CD4-positive, alpha-beta T cell treated with Interleukin-15 for 4 hours (primary cell): ENCODE results near the gene FOXL3.

ENCODE experiments used
- DNase-seq: peaks from one replicate; pipeline ENCODE4 v3.0.0-alpha.2; 2020; ENCODE audit warnings: low spot score

FOXL3 gene

GRCh38 chr7:266851-267840 lies 22.8 kb upstream of the FOXL3 start:
- no peak for DNase-seq

DNA sequence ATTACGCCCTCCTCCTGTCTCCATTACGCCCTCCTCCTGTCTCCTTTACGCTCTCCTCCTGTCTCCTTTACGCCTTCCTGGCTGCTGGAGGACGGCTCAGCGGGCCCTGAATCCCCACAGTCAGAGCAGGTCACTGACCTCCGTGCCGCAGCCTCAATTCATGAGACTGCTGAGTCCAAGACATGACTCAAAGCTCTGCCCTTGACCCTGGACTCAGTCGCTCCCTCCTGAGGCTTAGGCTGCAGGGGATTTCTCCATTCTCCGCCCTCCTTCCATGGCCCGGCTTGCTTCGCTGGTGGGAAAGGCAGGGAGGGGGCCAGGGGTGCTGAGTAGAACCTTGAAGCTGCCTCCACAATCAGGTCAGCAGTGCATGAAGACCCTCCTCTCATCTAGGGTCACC lies 21.0 kb upstream of the FOXL3 start:
- no peak for DNase-seq

- DNase-seq = no peak
Measured at GRCh38 chr7:269721-270120, 20.2 kb upstream of the FOXL3 start.

- no peak for DNase-seq
Measured at GRCh38 chr7:270351-270983, 19.5 kb upstream of the FOXL3 start.

- DNase-seq = no peak
Measured at GRCh38 chr7:271266-272107, 18.5 kb upstream of the FOXL3 start.

- no peak for DNase-seq
Measured at GRCh38 chr7:272108-272615, 17.8 kb upstream of the FOXL3 start.

DNA sequence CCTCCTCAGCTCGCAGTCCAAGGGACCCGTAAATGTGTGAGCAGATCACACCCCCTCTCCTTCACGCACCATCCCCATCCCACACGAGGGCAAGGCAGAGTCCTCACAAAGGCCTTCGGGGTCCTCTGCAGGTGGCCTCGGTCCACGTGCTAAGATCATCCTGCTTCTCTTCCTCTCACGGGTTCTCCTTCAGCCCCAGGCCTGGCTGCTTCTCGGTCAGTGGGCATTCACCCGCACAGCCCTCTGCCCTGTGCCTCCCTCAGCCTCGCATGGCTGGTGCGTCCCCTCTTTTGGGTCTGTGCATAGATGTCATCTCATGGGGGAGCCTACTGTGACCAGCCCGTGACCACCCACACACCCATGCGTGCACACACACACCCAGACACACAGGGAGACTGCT lies 17.3 kb upstream of the FOXL3 start:
- DNase-seq = no peak

DNA sequence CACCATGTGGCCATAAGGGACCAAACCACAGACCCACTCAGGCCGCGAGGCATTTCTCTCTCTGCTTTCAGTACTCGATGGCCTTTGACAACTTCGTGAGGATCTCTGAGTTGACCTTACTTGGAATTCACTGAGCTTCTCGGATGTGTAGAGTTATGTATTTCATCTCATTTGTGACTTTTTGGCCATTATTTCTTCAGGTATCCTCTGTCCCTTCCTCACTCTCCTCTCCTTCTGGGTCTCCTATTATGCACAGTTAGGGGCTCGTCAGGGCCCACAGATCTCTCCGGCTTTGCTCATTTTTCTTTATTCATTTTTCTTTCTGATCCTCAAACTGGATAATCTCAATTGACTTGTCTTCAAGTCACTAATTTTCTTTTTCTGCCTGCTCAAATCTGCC lies 16.6 kb upstream of the FOXL3 start:
- DNase-seq = no peak

DNA sequence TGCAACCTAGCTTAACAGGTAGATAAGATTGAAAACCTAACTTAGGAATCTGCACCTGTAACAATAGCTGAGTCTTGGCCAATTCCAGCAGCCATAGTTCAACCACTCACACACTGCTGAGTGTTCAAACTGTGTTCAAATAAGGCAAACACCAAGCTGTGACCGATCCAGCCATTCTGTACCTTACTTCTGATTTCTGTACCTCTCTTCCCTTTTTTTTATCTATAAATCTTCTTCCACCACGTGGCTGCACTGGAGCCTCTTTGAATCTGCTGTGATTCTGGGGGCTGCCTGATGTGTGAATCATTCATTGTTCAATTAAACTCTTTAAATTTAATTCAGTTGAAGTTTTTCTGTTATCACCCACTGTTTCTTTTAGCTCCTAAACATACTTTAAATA lies 15.7 kb upstream of the FOXL3 start:
- DNase-seq = no peak

DNA sequence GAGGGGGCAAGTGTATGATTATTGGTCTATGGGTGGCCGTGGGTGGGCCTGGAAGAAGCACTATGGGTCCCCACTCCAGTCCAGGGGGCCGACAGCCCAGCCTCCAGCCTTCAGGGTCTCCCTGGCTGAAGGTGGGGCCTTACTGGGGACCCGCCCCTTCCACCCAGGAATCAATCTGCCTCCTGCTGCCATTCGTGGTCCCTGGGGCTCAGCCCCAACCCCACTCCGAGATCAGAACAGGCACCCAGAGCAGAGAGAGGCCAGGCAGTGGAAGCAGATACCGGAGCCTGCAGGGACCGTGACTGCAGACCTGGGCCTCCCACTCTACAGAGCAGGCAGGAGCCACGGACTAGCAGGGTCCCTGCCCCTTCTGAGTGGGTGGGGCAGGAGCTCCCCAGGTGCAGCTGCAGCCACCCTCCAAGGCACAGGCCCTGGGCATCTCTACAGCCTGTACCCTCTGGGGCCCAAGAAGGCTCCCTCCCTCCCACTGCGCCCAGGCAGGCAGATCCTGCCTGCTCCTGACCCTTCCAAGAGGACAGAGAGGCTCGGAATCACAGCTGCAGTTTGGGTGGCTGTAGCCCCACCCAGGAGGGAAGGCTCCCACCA lies 13.6 kb upstream of the FOXL3 start:
- no peak for DNase-seq

DNA sequence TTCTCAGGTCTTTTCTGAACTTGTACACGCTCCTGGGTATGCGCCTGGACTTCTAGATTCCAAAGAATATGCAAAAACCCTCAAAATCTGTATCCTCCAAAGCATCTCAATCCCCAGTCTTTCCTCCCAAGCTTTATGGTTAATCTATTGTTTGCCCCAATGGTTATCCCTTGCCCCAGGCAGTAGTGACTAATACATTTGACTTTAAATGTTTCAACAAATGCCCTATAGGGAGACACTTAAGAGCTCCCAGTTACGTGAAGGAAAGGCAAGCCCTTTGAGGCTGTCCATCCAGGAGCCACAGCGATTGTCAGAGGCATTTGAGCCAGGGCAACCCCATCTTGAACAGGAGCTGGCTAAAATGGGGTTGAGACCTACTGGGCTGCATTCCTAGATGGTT lies 12.7 kb upstream of the FOXL3 start:
- DNase-seq = no peak

- DNase-seq = no peak
Measured at GRCh38 chr7:278081-278480, 11.9 kb upstream of the FOXL3 start.

DNA sequence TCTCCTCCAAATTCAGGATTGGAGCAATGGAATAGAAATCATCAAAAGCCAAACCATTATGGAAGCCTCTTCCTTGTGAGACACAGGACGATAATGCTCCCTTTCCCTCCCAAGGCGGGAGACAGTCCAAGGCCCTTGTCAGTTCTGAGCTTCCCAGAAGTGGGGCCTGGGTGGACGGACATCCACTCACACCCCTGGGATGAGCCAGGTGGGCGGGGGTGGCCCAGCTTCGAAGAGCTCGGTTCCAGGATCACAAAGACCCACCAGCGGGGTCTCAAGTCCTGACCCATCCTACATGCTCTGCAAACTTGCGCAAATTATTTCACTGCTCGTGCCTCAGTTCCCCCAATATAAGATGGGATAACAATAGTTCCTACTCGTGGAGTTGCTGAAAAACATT lies 10.1 kb upstream of the FOXL3 start:
- no peak for DNase-seq

DNA sequence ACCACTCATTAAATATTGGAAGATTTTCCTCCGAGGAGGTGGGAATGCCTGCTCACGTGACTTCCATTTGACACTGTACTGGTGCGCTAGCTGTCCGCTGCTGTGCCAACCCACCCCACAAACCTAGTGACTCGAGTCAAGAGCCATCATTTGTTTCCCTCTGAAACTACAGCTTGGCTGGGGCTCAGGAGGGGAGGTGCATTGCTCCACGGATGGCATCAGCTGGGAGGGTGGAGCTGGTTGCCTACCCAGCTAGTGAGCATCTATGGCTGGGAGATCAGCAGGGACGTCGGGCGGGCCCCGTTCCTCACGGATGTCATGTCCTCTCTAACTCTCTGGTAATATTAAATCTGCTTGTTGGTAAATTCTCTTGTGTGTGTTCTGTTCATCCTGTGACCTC lies 9.5 kb upstream of the FOXL3 start:
- DNase-seq = no peak

DNA sequence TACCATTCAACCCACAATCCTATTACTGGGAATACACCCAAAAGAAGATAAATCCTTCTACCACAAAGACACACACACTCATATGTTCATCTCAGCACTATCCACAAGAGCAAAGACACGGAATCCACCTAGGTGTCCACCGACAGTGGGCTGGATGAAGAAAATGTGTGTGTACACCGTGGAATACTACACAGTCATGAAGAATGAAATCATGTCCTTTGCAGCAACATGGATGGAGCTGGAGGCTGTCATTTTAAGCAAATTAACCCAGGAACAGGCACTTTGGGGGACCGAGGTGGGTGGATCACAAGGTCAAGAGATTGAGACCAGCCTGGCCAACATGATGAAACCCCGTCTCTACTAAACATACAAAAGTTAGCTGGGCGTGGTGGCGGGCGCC lies 8.3 kb upstream of the FOXL3 start:
- no peak for DNase-seq

DNA sequence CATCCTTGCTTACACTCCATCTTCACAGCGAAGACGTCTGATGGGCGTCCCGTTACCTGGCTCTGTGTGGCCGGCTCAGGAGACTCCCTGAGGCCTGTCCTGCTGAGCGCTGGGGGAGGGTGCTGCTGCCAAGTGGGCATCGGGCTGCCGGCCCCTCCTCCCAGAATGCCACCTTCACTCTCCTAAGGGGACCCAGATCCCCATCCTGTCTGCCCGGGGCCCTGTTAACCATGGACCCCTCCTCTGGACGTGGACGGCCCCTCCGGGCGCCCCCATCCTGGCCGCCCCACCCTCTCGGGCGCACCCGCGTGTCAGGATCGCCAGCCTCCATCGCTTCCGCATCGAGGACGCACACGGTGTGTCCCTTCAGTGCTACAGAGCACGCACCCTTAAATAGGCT lies 7.3 kb upstream of the FOXL3 start:
- no peak for DNase-seq

DNA sequence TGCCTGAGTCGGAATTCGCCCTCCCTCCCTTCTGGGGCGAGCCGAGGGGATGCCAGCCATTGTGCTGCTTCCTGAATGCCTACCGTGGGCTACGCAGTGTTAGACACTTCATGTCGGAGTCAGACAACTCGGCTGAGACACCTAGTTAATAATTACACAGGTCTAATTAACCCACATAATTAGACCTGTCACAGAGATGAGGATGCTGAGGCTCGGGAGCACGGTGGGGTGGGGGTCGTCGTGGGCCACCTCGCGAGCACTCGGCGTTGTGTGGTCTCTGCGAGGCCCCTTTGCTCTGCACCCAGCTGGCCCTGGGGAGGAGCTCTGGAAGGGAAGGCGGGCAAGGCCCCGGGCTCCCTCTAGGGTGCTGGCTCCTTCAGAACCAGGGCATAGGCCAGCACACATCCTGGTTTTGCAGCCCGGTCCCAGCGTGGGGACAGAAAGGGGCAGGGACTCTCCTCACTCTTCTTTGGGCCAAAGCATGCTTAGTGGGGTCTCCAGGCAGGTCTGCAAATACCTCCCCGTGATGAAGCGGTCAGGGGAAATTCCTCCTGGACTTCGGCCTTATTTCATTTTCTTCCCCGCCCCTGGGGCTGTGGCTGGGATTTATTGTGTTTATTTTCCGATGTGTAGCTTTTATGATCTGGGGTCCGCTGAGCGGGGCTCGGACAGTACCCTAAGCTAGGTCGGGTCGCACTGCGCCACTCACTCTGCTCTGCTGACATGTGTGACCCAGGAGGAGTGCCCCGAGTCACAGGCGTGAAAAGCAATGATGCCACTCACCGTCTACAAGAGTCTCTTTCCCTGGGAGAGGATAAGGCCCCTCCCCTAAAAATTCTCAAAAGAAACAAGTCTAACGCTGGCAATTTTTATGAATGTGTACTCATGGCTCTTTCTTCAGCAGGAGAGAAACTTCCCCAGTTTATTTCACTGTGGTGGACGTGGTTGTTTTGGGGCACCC lies 4.9 kb upstream of the FOXL3 start:
- no peak for DNase-seq

DNA sequence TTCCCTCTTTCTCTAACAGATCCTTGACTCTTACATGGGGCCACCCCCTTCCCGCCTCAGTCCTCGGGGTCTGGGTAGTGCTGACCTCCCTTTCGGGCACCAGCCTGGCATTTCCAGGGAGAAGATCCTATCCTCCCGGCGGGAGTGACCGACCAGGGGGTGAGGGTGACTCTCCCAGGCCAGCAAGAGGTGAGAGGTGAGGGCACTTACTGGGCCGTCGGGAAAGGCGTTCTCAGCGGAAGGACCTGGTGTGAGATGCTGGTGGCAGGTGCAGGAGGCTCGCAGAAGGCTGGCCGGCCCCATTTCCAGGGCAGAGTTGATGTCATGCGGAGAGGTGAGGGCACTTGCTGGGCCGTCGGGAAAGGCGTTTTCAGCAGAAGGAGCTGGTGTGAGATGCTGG lies 4.2 kb upstream of the FOXL3 start:
- DNase-seq = no peak

GRCh38 chr7:286266-286665 lies 3.7 kb upstream of the FOXL3 start:
- DNase-seq = no peak

DNA sequence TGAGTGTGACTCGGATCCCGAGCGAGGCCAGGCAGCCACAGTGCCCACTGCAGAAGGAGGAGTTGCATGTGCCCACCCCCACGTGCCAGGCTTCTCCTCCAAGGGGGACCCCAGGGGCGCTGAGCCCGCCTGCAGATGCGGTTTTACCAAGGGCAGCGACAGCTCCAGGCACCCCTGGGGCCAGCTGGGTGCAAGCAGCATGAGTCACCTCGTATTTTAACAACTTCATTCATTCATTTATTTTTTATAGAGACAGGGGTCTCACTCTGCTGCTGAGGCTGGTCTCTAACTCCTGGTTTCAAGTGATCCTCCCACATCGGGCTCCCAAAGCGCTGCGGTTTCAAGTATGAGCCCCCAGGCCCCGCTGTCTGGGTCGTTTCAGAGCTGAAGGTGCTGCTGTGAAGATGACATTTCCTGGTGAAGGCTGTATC lies 1.3 kb upstream of the FOXL3 start:
- DNase-seq = no peak
